GM08714 (cell line): ENCODE results near the gene GNAL.
"Not testable (repeated sequence)": the region's sequence is repeated elsewhere in the genome, so short reads cannot be mapped to it uniquely, and the experiment has no call there.

ENCODE experiments used
- H3K4me3 ChIP-seq: fragments of 200-500 bp; sonication (Bioruptor generic); 2 replicates; pipeline ENCODE4 v1.5.1; 2014; ENCODE audit warnings: mild to moderate bottlenecking, low read length, inconsistent platforms
- ZNF274 ChIP-seq: IDR thresholded peaks from 2 replicates; pipeline ENCODE4 v1.6.1; 2012; ENCODE audit warnings: mild to moderate bottlenecking, low read depth, low read length

The GNAL gene

GRCh38 chr18:11688972-11689668 is at the start of gene GNAL:
TSS of gene GNAL (plus strand) at chr18:11689264. CDS start at chr18:11689564, 300 bp downstream.
- peak within 1 kb of the TSS; percentile 11; the same call in 1 of the 2 replicates for H3K4me3 ChIP-seq
- TF ChIP-seq ZNF274: no peak

- H3K4me3 ChIP-seq: not testable (repeated sequence)
Observed at GRCh38 chr18:11647310-11647709, 41.8 kb upstream of the GNAL start.

GRCh38 chr18:11647804-11648203 is 41.3 kb upstream of the GNAL start:
- H3K4me3 ChIP-seq: not testable (repeated sequence)

GRCh38 chr18:11649839-11650238 is 39.2 kb upstream of the GNAL start:
- no peak for TF ChIP-seq ZNF274
- H3K4me3 ChIP-seq: no peak overlapping the region

GRCh38 chr18:11651899-11652298 is 37.2 kb upstream of the GNAL start:
- H3K4me3 ChIP-seq: no peak overlapping the region

GRCh38 chr18:11653521-11653920 is 35.5 kb upstream of the GNAL start:
- H3K4me3 ChIP-seq: no peak overlapping the region
- no peak for TF ChIP-seq ZNF274

More at GRCh38 chr18:11651899-11652298, 37.2 kb upstream of the GNAL start:
- TF ChIP-seq ZNF274: no peak

- no peak overlapping the region for H3K4me3 ChIP-seq
- no peak for TF ChIP-seq ZNF274
Observed at GRCh38 chr18:11654736-11655605, 34.1 kb upstream of the GNAL start.

- no peak for TF ChIP-seq ZNF274
- H3K4me3 ChIP-seq: no peak overlapping the region
Observed at GRCh38 chr18:11655606-11655932, 33.5 kb upstream of the GNAL start.

- no peak for TF ChIP-seq ZNF274
- H3K4me3 ChIP-seq: no peak overlapping the region
Observed at GRCh38 chr18:11657152-11657551, 31.9 kb upstream of the GNAL start.

- H3K4me3 ChIP-seq: no peak overlapping the region
- no peak for TF ChIP-seq ZNF274
Observed at GRCh38 chr18:11657554-11657953, 31.5 kb upstream of the GNAL start.

- no peak for TF ChIP-seq ZNF274
- no peak overlapping the region for H3K4me3 ChIP-seq
Observed at GRCh38 chr18:11658019-11658418, 31.0 kb upstream of the GNAL start.

GRCh38 chr18:11658989-11659388 is 30.1 kb upstream of the GNAL start:
- no peak overlapping the region for H3K4me3 ChIP-seq
- no peak for TF ChIP-seq ZNF274

- H3K4me3 ChIP-seq: no peak overlapping the region
- no peak for TF ChIP-seq ZNF274
Observed at GRCh38 chr18:11660691-11661090, 28.4 kb upstream of the GNAL start.

- TF ChIP-seq ZNF274: no peak
Observed at GRCh38 chr18:11661430-11661829, 27.6 kb upstream of the GNAL start.

GRCh38 chr18:11663439-11664029 is 25.5 kb upstream of the GNAL start:
- no peak for TF ChIP-seq ZNF274
- H3K4me3 ChIP-seq: no peak overlapping the region

More at GRCh38 chr18:11661430-11661829, 27.6 kb upstream of the GNAL start:
- no peak overlapping the region for H3K4me3 ChIP-seq
